ENCODE results near the gene CASK. TPM values are rescaled to one million over a fixed set of nuclear protein-coding genes. Genes with fewer than 3 reads are reported as not detected.

CASK gene
- total RNA-seq, 1 donor from 2014 or later = 38.2 TPM

- no peaks in the 10 kb centered on the region for H3K36me3 ChIP-seq
- H3K4me1 ChIP-seq = no peaks in the 10 kb centered on the region
- DNase-seq (no peak), ATAC-seq (no peak)
- H3K27ac ChIP-seq = no peak overlapping the region
- intact Hi-C loops (cut with DNase I) = no loop called here
- H3K4me3 ChIP-seq = no peak overlapping the region
- H3K27me3 ChIP-seq (ENCODE audit: low read depth) = no peaks in the 10 kb centered on the region
- H3K9me3 ChIP-seq = no peaks in the 10 kb centered on the region
- no peak for TF ChIP-seq CTCF (IDR thresholded peaks at IDR 0.05)
These were observed 331.4 kb downstream of the CASK start for GRCh38 chrX:41591906-41592305.

- no peaks in the 10 kb centered on the region for H3K27me3 ChIP-seq (ENCODE audit: low read depth)
- H3K36me3 ChIP-seq = no peaks in the 10 kb centered on the region
- no peak for ATAC-seq
- H3K27ac ChIP-seq = no peak overlapping the region
- intact Hi-C loops (cut with DNase I) = no loop called here
- H3K4me3 ChIP-seq = no peak overlapping the region
- H3K9me3 ChIP-seq = no peaks in the 10 kb centered on the region
- no peak for DNase-seq
- no peak for TF ChIP-seq CTCF (IDR thresholded peaks at IDR 0.05)
- no peaks in the 10 kb centered on the region for H3K4me1 ChIP-seq
These were observed 332.7 kb downstream of the CASK start for GRCh38 chrX:41590641-41591040.

- no peak overlapping the region for H3K27ac ChIP-seq
- DNase-seq = no peak
- H3K4me1 ChIP-seq = no peaks in the 10 kb centered on the region
- no peaks in the 10 kb centered on the region for H3K36me3 ChIP-seq
- no peaks in the 10 kb centered on the region for H3K27me3 ChIP-seq (ENCODE audit: low read depth)
- TF ChIP-seq CTCF (IDR thresholded peaks at IDR 0.05) = no peak
- intact Hi-C loops (cut with DNase I) = no loop called here
- no peak for ATAC-seq
- H3K9me3 ChIP-seq = no peaks in the 10 kb centered on the region
- no peak overlapping the region for H3K4me3 ChIP-seq
These were observed 333.6 kb downstream of the CASK start for GRCh38 chrX:41589634-41590270.

- ATAC-seq = no peak
- TF ChIP-seq CTCF (IDR thresholded peaks at IDR 0.05) = no peak
These were observed 335.1 kb downstream of the CASK start for GRCh38 chrX:41588271-41588670.

GRCh38 chrX:41580423-41581064 lies 342.8 kb downstream of the CASK start:
- ATAC-seq (no peak), DNase-seq (no peak)
- Histone ChIP-seq H3K9me3 (no peaks in the 10 kb centered on the region), H3K27me3 (ENCODE audit: low read depth) (no peaks in the 10 kb centered on the region), H3K27ac (no peak overlapping the region), H3K4me3 (no peak overlapping the region), H3K36me3 (no peaks in the 10 kb centered on the region), H3K4me1 (no peaks in the 10 kb centered on the region)
- intact Hi-C loops (cut with DNase I) = no loop called here
- no peak for TF ChIP-seq CTCF (IDR thresholded peaks at IDR 0.05)

More at GRCh38 chrX:41588271-41588670, 335.1 kb downstream of the CASK start:
- H3K4me3 ChIP-seq = no peak overlapping the region
- H3K4me1 ChIP-seq = no peaks in the 10 kb centered on the region
- no peak overlapping the region for H3K27ac ChIP-seq
- no peaks in the 10 kb centered on the region for H3K9me3 ChIP-seq
- intact Hi-C loops (cut with DNase I) = no loop called here
- H3K27me3 ChIP-seq (ENCODE audit: low read depth) = no peaks in the 10 kb centered on the region
- no peak for DNase-seq
- H3K36me3 ChIP-seq = no peaks in the 10 kb centered on the region

Measured in lower lobe of right lung (tissue), 2 donors.